Ovary (tissue), 9 donors: ENCODE data around the gene SLC29A3. TPM values are rescaled to one million over a fixed set of nuclear protein-coding genes. Genes with fewer than 3 reads are reported as not detected.
A peak's percentile ranks its signal among the peaks of the same experiment; 100 is the strongest.

Experiments used
- DNase-seq, 5 donors: peaks; one replicate each; pipeline ENCODE4 v3.0.0-alpha.2; 2019 to 2020
- H3K27ac ChIP-seq, 2 donors: fragments of 200-600 bp; one replicate each; pipeline versions ENCODE4 v1.5.1 to v1.8.0; 2019 to 2022
- H3K27me3 ChIP-seq: fragments of 200-600 bp; one replicate; pipeline ENCODE4 v1.8.0; 2022
- H3K36me3 ChIP-seq: fragments of 200-600 bp; sonication (generic); one replicate; pipeline ENCODE4 v1.5.1; 2019
- H3K4me1 ChIP-seq: one replicate; pipeline ENCODE4 v1.8.1; 2013; ENCODE audit warnings: mild to moderate bottlenecking, moderate library complexity; ENCODE audit not compliant: insufficient read depth
- H3K4me3 ChIP-seq: fragments of 200-600 bp; sonication (generic); one replicate; pipeline ENCODE4 v1.5.1; 2017
- H3K9me3 ChIP-seq, 2 donors: fragments of 200-600 bp in 1 of 2; sonication (generic) in 1 of 2; one replicate each; pipeline versions ENCODE4 v1.5.1 to v1.8.1; 2013 to 2019; ENCODE audit warnings: mild to moderate bottlenecking in 1 of 2, moderate library complexity in 1 of 2
- CTCF ChIP-seq, 3 donors: fragments of 450-650 bp in 2 of 3; fragments of 200-600 bp in 1 of 3; IDR thresholded peaks; one replicate each; pipeline versions ENCODE4 v1.5.1 to v1.8.0; 2016 to 2022; ENCODE audit warnings: antibody characterized with exemption in 3 of 3, mild to moderate bottlenecking in 1 of 3
- EP300 ChIP-seq: sonication (generic); formaldehyde crosslinking; IDR thresholded peaks from one replicate; pipeline ENCODE4 v1.6.1; 2017; ENCODE audit warnings: antibody characterized with exemption
- POLR2A ChIP-seq: fragments of 450-650 bp; IDR thresholded peaks from one replicate; pipeline ENCODE4 v1.6.1; 2017; ENCODE audit warnings: antibody characterized with exemption, mild to moderate bottlenecking, moderate library complexity
- WGBS, 3 donors: extraction: QIAGEN DNeasy Blood & Tissue Kit in 1 of 3; methylation state at CpG; one replicate each; pipeline versions ENCODE4 v1.1.5 to v1.1.7; 2013 to 2017; 5-methylcytosine and 5-hydroxymethylcytosine counted together
- intact Hi-C, 4 donors: fragments of 100-400 bp; cut with DNase I; formaldehyde crosslinking; loops; one replicate each; pipeline versions ENCODE4 v1.11.0 to v1.15.1; 2022 to 2023
- polyA plus RNA-seq, 2 donors: library from polyadenylated mRNA; stranded (reverse); fragments of 200-250 nt in 1 of 2; fragments of 350-450 nt in 1 of 2; fragmentation: Illumina TruSeq in 1 of 2; extraction: RNeasy Lipid Tissue Mini Kit (QIAGEN cat#74804) in 1 of 2; gene quantifications; one replicate each; pipeline ENCODE4 v1.2.3, GENCODE V29; 2013 to 2014
- total RNA-seq, 7 donors: library from RNA; depleted of rRNA in 2 of 7; stranded (reverse); fragments of >200 nt in 2 of 7; fragmentation: NEBNext Ultra II Directional in 3 of 7; extraction: Animal tissue kit (Norgen Biotek cat#: 25700) in 3 of 7; gene quantifications; one replicate each; pipeline versions ENCODE4 v1.1.0 to v1.2.4, GENCODE V29; 2016 to 2023
- donor health status: DM: no; HTN: no; CAD: no; lungs with moderate emphysema.
- donor health status: DM: no; HTN: no; CAD: no.
- donor health status: Bipolar disorder and iron deficiency.
- donor health status: DM: yes; HTN: yes; CAD: no.
- donor health status: DM: no; HTN: no; CAD: no.
- donor health status: DM: yes; HTN: yes; CAD: no.

Gene SLC29A3
- total and polyA plus RNA-seq, 9 donors = 10.1 to 18.3 (median 15.5) TPM

- peak in 1 of 5 donors; percentile 11 for DNase-seq
- Histone ChIP-seq H3K4me1 (no peaks in the 10 kb centered on the region), H3K27ac (no peak overlapping the region), H3K36me3 (no peaks in the 10 kb centered on the region), H3K27me3 (no peaks in the 10 kb centered on the region), H3K4me3 (no peak overlapping the region), H3K9me3 (no peaks in the 10 kb centered on the region)
- TF ChIP-seq EP300 = no peak
- TF ChIP-seq POLR2A = no peak
- no peak for TF ChIP-seq CTCF (IDR thresholded peaks at IDR 0.05)
- intact Hi-C loops = loop anchor here (5.0 to 10.0 kb wide), 5 partner anchors 214 to 502 kb away; partner anchors contain the start of gene VSIR (in 1 of the 4)
- 56 to 58% (median 57%) methylated on average over 10 of the region's 10 CpGs for WGBS, 3 donors
These were observed 71.4 kb downstream of the SLC29A3 start for GRCh38 chr10:71390461-71390835.

GRCh38 chr10:71390921-71391690, 72.0 kb downstream of the SLC29A3 start:
- intact Hi-C loops = loop anchor here (5.0 to 10.0 kb wide), 5 partner anchors 214 to 501 kb away; partner anchors contain the start of gene VSIR (in 1 of the 4)
- peak in 1 of 5 donors; percentile 7 for DNase-seq
- WGBS, 3 donors = 77 to 88% (median 80%) methylated on average over 3 of the region's 3 CpGs
- Histone ChIP-seq H3K4me3 (no peak overlapping the region), H3K27me3 (no peaks in the 10 kb centered on the region), H3K27ac (no peak overlapping the region), H3K36me3 (no peaks in the 10 kb centered on the region), H3K4me1 (no peaks in the 10 kb centered on the region), H3K9me3 (no peaks in the 10 kb centered on the region)
- TF ChIP-seq POLR2A (no peak), EP300 (no peak), CTCF (IDR thresholded peaks at IDR 0.05) (no peak)

- DNase-seq = peak in 1 of 5 donors; percentile 5
- H3K4me1 ChIP-seq = no peaks in the 10 kb centered on the region
- no peak overlapping the region for H3K4me3 ChIP-seq
- H3K27me3 ChIP-seq = no peaks in the 10 kb centered on the region
- no peak overlapping the region for H3K27ac ChIP-seq
- WGBS, 3 donors = 86 to 91% (median 90%) methylated on average over 5 of the region's 5 CpGs
- TF ChIP-seq CTCF (IDR thresholded peaks at IDR 0.05) = no peak
- TF ChIP-seq EP300 = no peak
- TF ChIP-seq POLR2A = no peak
- H3K36me3 ChIP-seq = no peaks in the 10 kb centered on the region
- intact Hi-C loops = loop anchor here (5.0 to 10.0 kb wide), 5 partner anchors 213 to 501 kb away; partner anchors contain the start of gene VSIR (in 1 of the 4)
- no peaks in the 10 kb centered on the region for H3K9me3 ChIP-seq
These were observed 72.6 kb downstream of the SLC29A3 start for GRCh38 chr10:71391701-71392100.

GRCh38 chr10:71392292-71392691, 73.2 kb downstream of the SLC29A3 start:
- no peak for TF ChIP-seq POLR2A
- TF ChIP-seq CTCF (IDR thresholded peaks at IDR 0.05) = no peak
- no peak for TF ChIP-seq EP300
- no peaks in the 10 kb centered on the region for H3K27me3 ChIP-seq
- intact Hi-C loops = loop anchor here (5.0 to 10.0 kb wide), 5 partner anchors 213 to 500 kb away; partner anchors contain the start of gene VSIR (in 1 of the 4)
- no peaks in the 10 kb centered on the region for H3K9me3 ChIP-seq
- no peaks in the 10 kb centered on the region for H3K4me1 ChIP-seq
- DNase-seq = no peak
- 15 to 38% (median 28%) methylated on average over 1 of the region's 1 CpG for WGBS, 3 donors
- no peaks in the 10 kb centered on the region for H3K36me3 ChIP-seq
- H3K27ac ChIP-seq = no peak overlapping the region
- no peak overlapping the region for H3K4me3 ChIP-seq
